ENCODE results near the gene DDX20.

GRCh38 chr1:111804776-111805175 is 49.1 kb downstream of the DDX20 start:
- TF ChIP-seq POLR2AphosphoS5 (IDR thresholded peaks at IDR 0.05) (no peak), CTCF (IDR thresholded peaks at IDR 0.05) (no peak), POLR2A (IDR thresholded peaks at IDR 0.05) (no peak), EP300 (IDR thresholded peaks at IDR 0.05) (no peak)

Data from upper lobe of left lung (tissue), 4 donors.